Stimulated activated CD4-positive, alpha-beta T cell treated with anti-CD3 and anti-CD28 coated beads, Interleukin-4, amount 100 ng/mL, for 48 hours (primary cell): ENCODE results near the gene GUCY2D.

Source experiments
- DNase-seq, 2 donors: peaks; one replicate each; pipeline ENCODE4 v3.0.0-alpha.2; 2020; ENCODE audit warnings: low read depth in 2 of 2

Gene GUCY2D

GRCh38 chr17:7992516-7992915 is 9.9 kb upstream of the GUCY2D start:
- no peak for DNase-seq

GRCh38 chr17:7992924-7993323 is 9.5 kb upstream of the GUCY2D start:
- DNase-seq, result no peak

- DNase-seq, result no peak
Measured at GRCh38 chr17:7993972-7994589, 8.3 kb upstream of the GUCY2D start.

- no peak for DNase-seq
Measured at GRCh38 chr17:7995724-7996123, 6.7 kb upstream of the GUCY2D start.

GRCh38 chr17:7997186-7997585 is 5.2 kb upstream of the GUCY2D start:
- no peak for DNase-seq

- no peak for DNase-seq
Measured at GRCh38 chr17:8002721-8003593, 542 bp downstream of the GUCY2D start.

GRCh38 chr17:8003594-8004181 is 1.3 kb downstream of the GUCY2D start:
- no peak for DNase-seq

GRCh38 chr17:8004899-8005298 is 2.5 kb downstream of the GUCY2D start:
- DNase-seq, result no peak

- DNase-seq, result no peak
Measured at GRCh38 chr17:8005357-8005756, 2.9 kb downstream of the GUCY2D start.

GRCh38 chr17:8005967-8006730 is 3.7 kb downstream of the GUCY2D start:
- no peak for DNase-seq

- no peak for DNase-seq
Measured at GRCh38 chr17:8006836-8007680, 4.6 kb downstream of the GUCY2D start.

GRCh38 chr17:8007836-8008235 is 5.4 kb downstream of the GUCY2D start:
- DNase-seq, result no peak

- DNase-seq, result no peak
Measured at GRCh38 chr17:8012045-8012580, 9.7 kb downstream of the GUCY2D start.

- DNase-seq, result no peak
Measured at GRCh38 chr17:8012996-8013640, 10.7 kb downstream of the GUCY2D start.

- no peak for DNase-seq
Measured at GRCh38 chr17:8013731-8014557, 11.5 kb downstream of the GUCY2D start.

GRCh38 chr17:8014558-8014850 is 12.1 kb downstream of the GUCY2D start:
- DNase-seq, result no peak

- no peak for DNase-seq
Measured at GRCh38 chr17:8015236-8015956, 13.0 kb downstream of the GUCY2D start.

GRCh38 chr17:8015957-8016631 is 13.7 kb downstream of the GUCY2D start:
- peak in 1 of 2 donors; percentile 21 for DNase-seq
